NCI-H2107 treated with DMSO at 0.1 percent for 48 hours (cell line): ENCODE results near the gene TCF3.

Experiments
- DNase-seq: peaks from one replicate; lab custom pipeline; 2025; ENCODE audit not compliant: unreplicated experiment; lab: John Stamatoyannopoulos, UW

TCF3 gene

GRCh38 chr19:1567116-1567847 lies 85.1 kb downstream of the TCF3 start:
- DNase-seq = no peak

- no peak for DNase-seq
Observed at GRCh38 chr19:1566392-1567115, 85.9 kb downstream of the TCF3 start.

- no peak for DNase-seq
Observed at GRCh38 chr19:1563251-1563650, 89.2 kb downstream of the TCF3 start.

GRCh38 chr19:1561236-1561842 lies 91.1 kb downstream of the TCF3 start:
- no peak for DNase-seq

GRCh38 chr19:1560286-1560882 lies 92.0 kb downstream of the TCF3 start:
- no peak for DNase-seq
